Muscle of leg (tissue), 11 donors: ENCODE results near the gene USP54. TPM values are rescaled to one million over a fixed set of nuclear protein-coding genes. Genes with fewer than 3 reads are reported as not detected.
A peak's percentile ranks its signal among the peaks of the same experiment; 100 is the strongest.
"Not testable (repeated sequence)": the region's sequence is repeated elsewhere in the genome, so short reads cannot be mapped to it uniquely, and the experiment has no call there.

Experiments
- DNase-seq: peaks from one replicate; pipeline ENCODE4 v3.0.0; 2013
- H3K27ac ChIP-seq: one replicate; pipeline ENCODE4 v1.5.1; 2013; ENCODE audit warnings: mild to moderate bottlenecking, low read length, control low read depth
- H3K27me3 ChIP-seq: one replicate; pipeline ENCODE4 v1.6.1; 2013; ENCODE audit warnings: low read length; ENCODE audit not compliant: control insufficient read depth, insufficient read depth
- H3K36me3 ChIP-seq: one replicate; pipeline ENCODE4 v1.6.1; 2013; ENCODE audit warnings: low read length; ENCODE audit not compliant: control insufficient read depth, insufficient read depth
- H3K4me1 ChIP-seq: one replicate; pipeline ENCODE4 v1.6.1; 2013; ENCODE audit warnings: low read length; ENCODE audit not compliant: control insufficient read depth, insufficient read depth
- H3K4me3 ChIP-seq: one replicate; pipeline ENCODE4 v1.5.1; 2013; ENCODE audit warnings: low read length, control low read depth
- H3K9me3 ChIP-seq: replicated peaks from 2 replicates; pipeline ENCODE4 v1.6.1; 2013; ENCODE audit warnings: low read depth, low read length; ENCODE audit not compliant: control insufficient read depth
- WGBS: methylation state at CpG from one replicate; pipeline ENCODE4 v1.1.5; 2013; ENCODE audit warnings: missing lambda C conversion rate; ENCODE audit not compliant: insufficient coverage; 5-methylcytosine and 5-hydroxymethylcytosine counted together
- polyA plus RNA-seq, 8 donors: library from polyadenylated mRNA; unstranded; fragments of 120-200 nt; gene quantifications; one replicate each; pipeline versions ENCODE4 v1.2.1 to v1.2.3, GENCODE V29; 2013; ENCODE audit warnings: inconsistent platforms in 1 of 8, low replicate concordance in 1 of 8; ENCODE audit not compliant: insufficient read length in 8 of 8, insufficient read depth in 1 of 8
- total RNA-seq: library from RNA; stranded (reverse); fragments of 120-200 nt; gene quantifications from one replicate; pipeline ENCODE4 v1.2.4, GENCODE V29; 2013

USP54 gene
- total and polyA plus RNA-seq, 9 donors = 13.6 to 18.6 (median 16.9) TPM

GRCh38 chr10:73591935-73592699 lies 975 bp upstream of the USP54 start:
- Histone ChIP-seq H3K4me1 (peaks cover 2% of the 10 kb centered on the region), H3K27me3 (no peaks in the 10 kb centered on the region), H3K4me3 (no peak overlapping the region), H3K36me3 (no peaks in the 10 kb centered on the region), H3K9me3 (no peaks in the 10 kb centered on the region), H3K27ac (no peak overlapping the region)
- no CpG with 5 or more reads among the region's 3 CpGs for WGBS
- peak; percentile 38 for DNase-seq

GRCh38 chr10:73589563-73590126 lies 1.5 kb downstream of the USP54 start:
- WGBS = no CpG with 5 or more reads among the region's 3 CpGs
- Histone ChIP-seq H3K4me1 (peaks cover 2% of the 10 kb centered on the region), H3K36me3 (no peaks in the 10 kb centered on the region), H3K9me3 (peaks cover 2% of the 10 kb centered on the region), H3K27me3 (no peaks in the 10 kb centered on the region), H3K27ac (no peak overlapping the region), H3K4me3 (no peak overlapping the region)
- DNase-seq = no peak

- DNase-seq = no peak
- H3K4me3 ChIP-seq = no peak overlapping the region
- H3K9me3 ChIP-seq = peaks cover 2% of the 10 kb centered on the region
- H3K4me1 ChIP-seq = peaks cover 2% of the 10 kb centered on the region
- WGBS = 83% methylated on average over 1 of the region's 1 CpG
- H3K36me3 ChIP-seq = no peaks in the 10 kb centered on the region
- H3K27ac ChIP-seq = no peak overlapping the region
- no peaks in the 10 kb centered on the region for H3K27me3 ChIP-seq
These were observed 2.5 kb downstream of the USP54 start for GRCh38 chr10:73588656-73589055.

- DNase-seq = peak; percentile 77
- Histone ChIP-seq H3K27ac (no peak overlapping the region), H3K4me3 (no peak overlapping the region)
These were observed 4.6 kb downstream of the USP54 start for GRCh38 chr10:73586583-73586984.

GRCh38 chr10:73585327-73585726 lies 5.8 kb downstream of the USP54 start:
- WGBS = 100% methylated on average over 1 of the region's 3 CpGs
- H3K36me3 ChIP-seq = no peaks in the 10 kb centered on the region
- H3K27ac ChIP-seq = no peak overlapping the region
- peaks cover 2% of the 10 kb centered on the region for H3K9me3 ChIP-seq
- H3K27me3 ChIP-seq = no peaks in the 10 kb centered on the region
- no peak overlapping the region for H3K4me3 ChIP-seq
- H3K4me1 ChIP-seq = peaks cover 3% of the 10 kb centered on the region
- DNase-seq = peak; percentile 36

More at GRCh38 chr10:73586583-73586984, 4.6 kb downstream of the USP54 start:
- WGBS = no CpG with 5 or more reads among the region's 1 CpG
- H3K27me3 ChIP-seq = no peaks in the 10 kb centered on the region
- peaks cover 3% of the 10 kb centered on the region for H3K4me1 ChIP-seq
- H3K36me3 ChIP-seq = no peaks in the 10 kb centered on the region
- peaks cover 2% of the 10 kb centered on the region for H3K9me3 ChIP-seq

- WGBS = no CpG with 5 or more reads among the region's 2 CpGs
- peaks cover 3% of the 10 kb centered on the region for H3K4me1 ChIP-seq
- H3K36me3 ChIP-seq = no peaks in the 10 kb centered on the region
- H3K27me3 ChIP-seq = no peaks in the 10 kb centered on the region
- H3K4me3 ChIP-seq = no peak overlapping the region
- H3K9me3 ChIP-seq = peaks cover 2% of the 10 kb centered on the region
- DNase-seq = no peak
- no peak overlapping the region for H3K27ac ChIP-seq
These were observed 6.4 kb downstream of the USP54 start for GRCh38 chr10:73584737-73585136.

GRCh38 chr10:73581918-73582317 lies 9.2 kb downstream of the USP54 start:
- Histone ChIP-seq H3K27ac (no peak overlapping the region), H3K36me3 (no peaks in the 10 kb centered on the region), H3K4me1 (peaks cover 8% of the 10 kb centered on the region), H3K4me3 (no peak overlapping the region), H3K27me3 (no peaks in the 10 kb centered on the region), H3K9me3 (peaks cover 2% of the 10 kb centered on the region)
- WGBS = 37% methylated on average over 2 of the region's 2 CpGs
- peak; percentile 53 for DNase-seq

- not testable (repeated sequence) for H3K4me3 ChIP-seq, H3K27me3 ChIP-seq, DNase-seq, H3K27ac ChIP-seq, H3K9me3 ChIP-seq, H3K36me3 ChIP-seq
- H3K4me1 ChIP-seq = peaks cover 11% of the 10 kb centered on the region
- WGBS = no CpG with 5 or more reads among the region's 6 CpGs
These were observed 12.2 kb downstream of the USP54 start for GRCh38 chr10:73578927-73579326.

- Histone ChIP-seq H3K36me3 (no peaks in the 10 kb centered on the region), H3K27ac (peak overlapping the region; percentile 81), H3K4me3 (no peak overlapping the region), H3K4me1 (peaks cover 11% of the 10 kb centered on the region), H3K9me3 (no peaks in the 10 kb centered on the region), H3K27me3 (no peaks in the 10 kb centered on the region)
- no CpG with 5 or more reads among the region's 1 CpG for WGBS
- peak; percentile 87 for DNase-seq
These were observed 13.4 kb downstream of the USP54 start for GRCh38 chr10:73577788-73578187.

- peak; percentile 41 for DNase-seq
- no peaks in the 10 kb centered on the region for H3K36me3 ChIP-seq
- H3K4me3 ChIP-seq = no peak overlapping the region
- H3K4me1 ChIP-seq = peaks cover 10% of the 10 kb centered on the region
- H3K27ac ChIP-seq = peak overlapping the region; percentile 81
- no peaks in the 10 kb centered on the region for H3K9me3 ChIP-seq
- no peaks in the 10 kb centered on the region for H3K27me3 ChIP-seq
- no CpG with 5 or more reads among the region's 3 CpGs for WGBS
These were observed 14.1 kb downstream of the USP54 start for GRCh38 chr10:73576890-73577591.
